ENCODE results near the gene PROK1. TPM values are rescaled to one million over a fixed set of nuclear protein-coding genes. Genes with fewer than 3 reads are reported as not detected.

PROK1 gene
- polyA plus RNA-seq, 1 donor (not counting 4 experiments of a cell fraction or from before 2014, with no cell fraction given) = not detected

DNA sequence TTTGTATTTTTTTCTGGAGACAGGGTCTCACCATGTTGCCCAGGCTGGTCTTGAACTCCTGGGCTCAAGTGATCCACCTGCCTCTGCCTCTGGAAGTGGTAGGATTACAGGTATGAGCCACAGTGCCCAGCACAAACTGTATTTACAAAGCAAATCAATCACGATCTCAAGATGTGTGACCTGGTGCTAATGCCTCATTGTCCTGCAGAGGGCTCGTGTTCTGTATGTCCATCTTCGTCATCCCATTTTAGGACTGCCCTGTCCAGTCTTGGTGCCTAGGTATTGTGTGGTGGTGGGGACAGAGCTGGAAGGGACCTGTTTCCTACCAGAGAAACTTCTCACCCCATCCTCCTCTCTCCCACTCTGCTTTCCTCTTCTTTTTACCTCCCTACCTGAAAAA lies 20.2 kb downstream of the PROK1 start:
- no peaks in the 10 kb centered on the region for H4K20me1 ChIP-seq (ENCODE audit: control insufficient read depth, extremely low read depth, insufficient read depth, low read length)
- no peak overlapping the region for H3K4me2 ChIP-seq (ENCODE audit: control insufficient read depth, extremely low read depth, insufficient read depth, low read depth, low read length)
- no peak for DNase-seq (ENCODE audit: low read depth, low spot score)
- peaks cover 11% of the 10 kb centered on the region for H3K4me1 ChIP-seq (ENCODE audit: control insufficient read depth, extremely low read depth, insufficient read depth, low read length)
- dilution Hi-C loops (cut with MboI; ENCODE audit: extremely low pct_ligation_motif_present, low sequenced_read_pairs) = no loop called here
- no peak overlapping the region for H3K27ac ChIP-seq (ENCODE audit: control insufficient read depth, insufficient read depth, low read length)
- no peaks in the 10 kb centered on the region for H3K36me3 ChIP-seq (ENCODE audit: control insufficient read depth in 2 of 2, extremely low read depth in 1 of 2, insufficient read depth in 2 of 2, low read length in 2 of 2)
- H3K27me3 ChIP-seq (ENCODE audit: control insufficient read depth, extremely low read depth, insufficient read depth, low read length) = no peaks in the 10 kb centered on the region
- TF ChIP-seq EZH2 (IDR thresholded peaks at IDR 0.05; ENCODE audit: low read length) = no peak
- TF ChIP-seq, protein P1, sequence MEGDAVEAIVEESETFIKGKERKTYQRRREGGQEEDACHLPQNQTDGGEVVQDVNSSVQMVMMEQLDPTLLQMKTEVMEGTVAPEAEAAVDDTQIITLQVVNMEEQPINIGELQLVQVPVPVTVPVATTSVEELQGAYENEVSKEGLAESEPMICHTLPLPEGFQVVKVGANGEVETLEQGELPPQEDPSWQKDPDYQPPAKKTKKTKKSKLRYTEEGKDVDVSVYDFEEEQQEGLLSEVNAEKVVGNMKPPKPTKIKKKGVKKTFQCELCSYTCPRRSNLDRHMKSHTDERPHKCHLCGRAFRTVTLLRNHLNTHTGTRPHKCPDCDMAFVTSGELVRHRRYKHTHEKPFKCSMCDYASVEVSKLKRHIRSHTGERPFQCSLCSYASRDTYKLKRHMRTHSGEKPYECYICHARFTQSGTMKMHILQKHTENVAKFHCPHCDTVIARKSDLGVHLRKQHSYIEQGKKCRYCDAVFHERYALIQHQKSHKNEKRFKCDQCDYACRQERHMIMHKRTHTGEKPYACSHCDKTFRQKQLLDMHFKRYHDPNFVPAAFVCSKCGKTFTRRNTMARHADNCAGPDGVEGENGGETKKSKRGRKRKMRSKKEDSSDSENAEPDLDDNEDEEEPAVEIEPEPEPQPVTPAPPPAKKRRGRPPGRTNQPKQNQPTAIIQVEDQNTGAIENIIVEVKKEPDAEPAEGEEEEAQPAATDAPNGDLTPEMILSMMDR (optimal IDR thresholded peaks at IDR 0.05 in 1 of 3, IDR thresholded peaks at IDR 0.05 in 1 of 3, conservative IDR thresholded peaks at IDR 0.05 in 1 of 3; ENCODE audit: extremely low read depth in 1 of 3, insufficient read depth in 2 of 3, low read length in 3 of 3) = peak in 1 of 3 experiments; percentile 29
- no peak overlapping the region for H2AFZ ChIP-seq (ENCODE audit: control insufficient read depth, low read length)
- H3K79me2 ChIP-seq (ENCODE audit: control insufficient read depth, insufficient read depth, low read length) = no peaks in the 10 kb centered on the region
- no peak for FAIRE-seq
- no peak overlapping the region for H3K9ac ChIP-seq (ENCODE audit: control insufficient read depth, extremely low read depth, insufficient read depth, low read length)
- H3K9me1 ChIP-seq (ENCODE audit: control insufficient read depth, extremely low read depth, insufficient read depth, low read length) = no peaks in the 10 kb centered on the region
- H3K4me3 ChIP-seq (ENCODE audit: control insufficient read depth in 2 of 3, extremely low read depth in 1 of 3, insufficient read depth in 2 of 3, low read depth in 1 of 3, low read length in 3 of 3) = no peak overlapping the region
- H3K9me3 ChIP-seq (ENCODE audit: control insufficient read depth, low read depth, low read length) = no peaks in the 10 kb centered on the region

DNA sequence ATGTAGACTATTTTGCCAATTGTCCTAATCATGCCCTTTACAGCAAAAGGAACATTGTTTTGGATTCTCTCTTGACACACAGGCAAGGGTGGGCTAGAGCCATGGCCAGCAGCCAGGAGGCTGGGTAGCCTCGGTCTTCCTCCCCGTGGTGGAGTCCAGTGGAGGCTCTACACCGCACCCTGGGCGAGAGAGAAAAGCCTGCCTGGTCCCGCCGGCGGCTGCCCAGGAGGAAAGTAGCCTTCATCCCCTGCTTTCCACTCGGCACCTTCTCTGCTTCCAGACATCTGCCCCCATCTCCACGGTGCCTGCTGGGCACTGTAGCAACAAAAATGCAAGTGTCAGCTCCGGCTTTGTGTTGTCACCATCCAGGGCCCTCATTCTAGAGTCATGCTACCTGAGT lies 21.6 kb downstream of the PROK1 start:
- DNase-seq (ENCODE audit: low read depth, low spot score) = no peak
- no peaks in the 10 kb centered on the region for H3K79me2 ChIP-seq (ENCODE audit: control insufficient read depth, insufficient read depth, low read length)
- H3K27ac ChIP-seq (ENCODE audit: control insufficient read depth, insufficient read depth, low read length) = no peak overlapping the region
- no peak overlapping the region for H2AFZ ChIP-seq (ENCODE audit: control insufficient read depth, low read length)
- no peak for FAIRE-seq
- dilution Hi-C loops (cut with MboI; ENCODE audit: extremely low pct_ligation_motif_present, low sequenced_read_pairs) = no loop called here
- no peaks in the 10 kb centered on the region for H3K9me1 ChIP-seq (ENCODE audit: control insufficient read depth, extremely low read depth, insufficient read depth, low read length)
- TF ChIP-seq, protein P1 (optimal IDR thresholded peaks at IDR 0.05 in 1 of 3, IDR thresholded peaks at IDR 0.05 in 1 of 3, conservative IDR thresholded peaks at IDR 0.05 in 1 of 3; ENCODE audit: extremely low read depth in 1 of 3, insufficient read depth in 2 of 3, low read length in 3 of 3) = no peak
- TF ChIP-seq EZH2 (IDR thresholded peaks at IDR 0.05; ENCODE audit: low read length) = no peak
- H3K36me3 ChIP-seq (ENCODE audit: control insufficient read depth in 2 of 2, extremely low read depth in 1 of 2, insufficient read depth in 2 of 2, low read length in 2 of 2) = no peaks in the 10 kb centered on the region
- H3K4me2 ChIP-seq (ENCODE audit: control insufficient read depth, extremely low read depth, insufficient read depth, low read depth, low read length) = no peak overlapping the region
- no peaks in the 10 kb centered on the region for H3K9me3 ChIP-seq (ENCODE audit: control insufficient read depth, low read depth, low read length)
- H3K9ac ChIP-seq (ENCODE audit: control insufficient read depth, extremely low read depth, insufficient read depth, low read length) = no peak overlapping the region
- no peaks in the 10 kb centered on the region for H3K27me3 ChIP-seq (ENCODE audit: control insufficient read depth, extremely low read depth, insufficient read depth, low read length)
- H3K4me1 ChIP-seq (ENCODE audit: control insufficient read depth, extremely low read depth, insufficient read depth, low read length) = peaks cover 26% of the 10 kb centered on the region
- no peak overlapping the region for H3K4me3 ChIP-seq (ENCODE audit: control insufficient read depth in 2 of 3, extremely low read depth in 1 of 3, insufficient read depth in 2 of 3, low read depth in 1 of 3, low read length in 3 of 3)
- H4K20me1 ChIP-seq (ENCODE audit: control insufficient read depth, extremely low read depth, insufficient read depth, low read length) = no peaks in the 10 kb centered on the region

Data from keratinocyte (primary cell).